Keratinocyte (primary cell): ENCODE measurements around the gene SMYD3. TPM values are rescaled to one million over a fixed set of nuclear protein-coding genes. Genes with fewer than 3 reads are reported as not detected.

Source experiments
- DNase-seq: peaks from one replicate; pipeline ENCODE4 v3.0.0-alpha.2; 2011; ENCODE audit warnings: low read depth, missing footprints, low spot score
- FAIRE-seq: peaks from 2 replicates; lab custom pipeline; 2011; peaks lifted over from hg19 to GRCh38; lab: Jason Lieb, UNC
- H2AFZ ChIP-seq: 2 replicates; pipeline ENCODE4 v1.6.0; 2012; ENCODE audit warnings: low read length, control low read depth, inconsistent platforms; ENCODE audit not compliant: control insufficient read depth
- H3K27ac ChIP-seq: 2 replicates; pipeline ENCODE4 v1.5.1; 2011; ENCODE audit warnings: low read length; ENCODE audit not compliant: control insufficient read depth, insufficient read depth
- H3K27me3 ChIP-seq: 3 replicates; pipeline ENCODE4 v1.6.0; 2011; ENCODE audit warnings: low read length; ENCODE audit not compliant: control insufficient read depth, insufficient read depth; ENCODE audit errors: extremely low read depth
- H3K36me3 ChIP-seq, 2 experiments: 2 replicates in 1 of 2; 3 replicates in 1 of 2; pipeline ENCODE4 v1.5.1; 2011; ENCODE audit warnings: low read length in 2 of 2, mild to moderate bottlenecking in 1 of 2; ENCODE audit not compliant: control insufficient read depth in 2 of 2, insufficient read depth in 2 of 2; ENCODE audit errors: extremely low read depth in 1 of 2
- H3K4me1 ChIP-seq: 3 replicates; pipeline ENCODE4 v1.5.1; 2011; ENCODE audit warnings: low read length; ENCODE audit not compliant: control insufficient read depth, insufficient read depth; ENCODE audit errors: extremely low read depth
- H3K4me2 ChIP-seq: 3 replicates; pipeline ENCODE4 v1.6.0; 2011; ENCODE audit warnings: low read depth, low read length; ENCODE audit not compliant: control insufficient read depth, insufficient read depth; ENCODE audit errors: extremely low read depth
- H3K4me3 ChIP-seq, 3 experiments: fragments of 200-600 bp in 1 of 3; sonication (generic) in 1 of 3; 2 replicates in 2 of 3; 3 replicates in 1 of 3; pipeline ENCODE4 v1.5.1; 2011 to 2016; ENCODE audit warnings: low read length in 3 of 3, mild to moderate bottlenecking in 3 of 3, control low read depth in 2 of 3, inconsistent platforms in 1 of 3, low read depth in 1 of 3, mixed read lengths in 1 of 3, mixed run types in 1 of 3, moderate library complexity in 1 of 3; ENCODE audit not compliant: control insufficient read depth in 2 of 3, insufficient read depth in 2 of 3; ENCODE audit errors: extremely low read depth in 1 of 3
- H3K79me2 ChIP-seq: 2 replicates; pipeline ENCODE4 v1.6.0; 2012; ENCODE audit warnings: low read length; ENCODE audit not compliant: control insufficient read depth, insufficient read depth
- H3K9ac ChIP-seq: 3 replicates; pipeline ENCODE4 v1.6.0; 2011; ENCODE audit warnings: low read length; ENCODE audit not compliant: control insufficient read depth, insufficient read depth; ENCODE audit errors: extremely low read depth
- H3K9me1 ChIP-seq: 3 replicates; pipeline ENCODE4 v1.6.0; 2011; ENCODE audit warnings: low read length; ENCODE audit not compliant: control insufficient read depth, insufficient read depth; ENCODE audit errors: extremely low read depth
- H3K9me3 ChIP-seq: 2 replicates; pipeline ENCODE4 v1.5.1; 2012; ENCODE audit warnings: low read depth, low read length; ENCODE audit not compliant: control insufficient read depth
- H4K20me1 ChIP-seq: 3 replicates; pipeline ENCODE4 v1.6.0; 2011; ENCODE audit warnings: low read length; ENCODE audit not compliant: control insufficient read depth, insufficient read depth; ENCODE audit errors: extremely low read depth
- CTCF ChIP-seq, 3 experiments: IDR thresholded peaks in 1 of 3; conservative IDR thresholded peaks in 1 of 3; optimal IDR thresholded peaks in 1 of 3; 2 replicates in 2 of 3; 3 replicates in 1 of 3; pipeline versions ENCODE3 to v1.5.1; 2011; ENCODE audit warnings: low read length in 3 of 3, mild to moderate bottlenecking in 3 of 3, moderate library complexity in 2 of 3, control low read depth in 1 of 3, inconsistent platforms in 1 of 3; ENCODE audit not compliant: insufficient read depth in 2 of 3; ENCODE audit errors: extremely low read depth in 1 of 3
- EZH2 ChIP-seq: IDR thresholded peaks from one replicate; pipeline ENCODE4 v1.6.1; 2012; ENCODE audit warnings: inconsistent platforms, mild to moderate bottlenecking, low read length, moderate library complexity
- dilution Hi-C: fragments of 300-500 bp; cut with MboI; formaldehyde crosslinking; loops from one replicate; pipeline ENCODE4 v1.7.0; 2020; ENCODE audit warnings: low sequenced_read_pairs; ENCODE audit not compliant: extremely low pct_ligation_motif_present
- polyA plus RNA-seq, 5 experiments: library from polyadenylated mRNA; depleted of rRNA in 3 of 5; stranded (reverse) in 3 of 5; stranded (forward) in 1 of 5; unstranded in 1 of 5; fragments of >200 nt; gene quantifications; 1 replicate in 1 of 5; 2 replicates in 3 of 5; 3 replicates in 1 of 5; pipeline versions ENCODE4 v1.2.1 to v1.2.3, GENCODE V29; 2011 to 2012; ENCODE audit warnings: missing spikeins in 2 of 5, low read depth in 1 of 5, low replicate concordance in 1 of 5

The SMYD3 gene
- polyA plus RNA-seq, 1 donor (not counting 4 experiments of a cell fraction or from before 2014, with no cell fraction given) = 31.0 TPM

GRCh38 chr1:246037832-246038231, 469.2 kb downstream of the SMYD3 start:
- Histone ChIP-seq H3K9ac (no peak overlapping the region), H3K4me3 (no peak overlapping the region), H3K9me1 (no peaks in the 10 kb centered on the region), H3K79me2 (no peaks in the 10 kb centered on the region), H3K36me3 (no peaks in the 10 kb centered on the region), H3K4me2 (no peak overlapping the region), H3K9me3 (no peaks in the 10 kb centered on the region), H3K27me3 (no peaks in the 10 kb centered on the region), H2AFZ (no peak overlapping the region), H4K20me1 (no peaks in the 10 kb centered on the region), H3K4me1 (no peaks in the 10 kb centered on the region), H3K27ac (no peak overlapping the region)
- TF ChIP-seq CTCF (optimal IDR thresholded peaks at IDR 0.05 in 1 of 3, IDR thresholded peaks at IDR 0.05 in 1 of 3, conservative IDR thresholded peaks at IDR 0.05 in 1 of 3; ENCODE audit: extremely low read depth in 1 of 3, insufficient read depth in 2 of 3, low read length in 3 of 3) (no peak), EZH2 (no peak)
- dilution Hi-C loops = no loop called here
- DNase-seq (no peak), FAIRE-seq (no peak)

GRCh38 chr1:246036175-246036574, 470.9 kb downstream of the SMYD3 start:
- dilution Hi-C loops = no loop called here
- no peak overlapping the region for H2AFZ ChIP-seq

More at GRCh38 chr1:246036175-246036574, 470.9 kb downstream of the SMYD3 start:
- H3K4me1 ChIP-seq = no peaks in the 10 kb centered on the region
- no peaks in the 10 kb centered on the region for H3K9me3 ChIP-seq
- H3K79me2 ChIP-seq = no peaks in the 10 kb centered on the region
- TF ChIP-seq CTCF (optimal IDR thresholded peaks at IDR 0.05 in 1 of 3, IDR thresholded peaks at IDR 0.05 in 1 of 3, conservative IDR thresholded peaks at IDR 0.05 in 1 of 3; ENCODE audit: extremely low read depth in 1 of 3, insufficient read depth in 2 of 3, low read length in 3 of 3) = no peak
- no peak for TF ChIP-seq EZH2
- FAIRE-seq = no peak
- no peaks in the 10 kb centered on the region for H3K36me3 ChIP-seq
- H3K27ac ChIP-seq = no peak overlapping the region
- H3K27me3 ChIP-seq = no peaks in the 10 kb centered on the region
- H4K20me1 ChIP-seq = no peaks in the 10 kb centered on the region
- no peaks in the 10 kb centered on the region for H3K9me1 ChIP-seq
- no peak overlapping the region for H3K4me3 ChIP-seq
- no peak for DNase-seq
- H3K9ac ChIP-seq = no peak overlapping the region
- no peak overlapping the region for H3K4me2 ChIP-seq
